ENCODE measurements around the gene SUN2. TPM values are rescaled to one million over a fixed set of nuclear protein-coding genes. Genes with fewer than 3 reads are reported as not detected.
"Not testable (repeated sequence)": the region's sequence is repeated elsewhere in the genome, so short reads cannot be mapped to it uniquely, and the experiment has no call there.

The SUN2 gene, protein sequence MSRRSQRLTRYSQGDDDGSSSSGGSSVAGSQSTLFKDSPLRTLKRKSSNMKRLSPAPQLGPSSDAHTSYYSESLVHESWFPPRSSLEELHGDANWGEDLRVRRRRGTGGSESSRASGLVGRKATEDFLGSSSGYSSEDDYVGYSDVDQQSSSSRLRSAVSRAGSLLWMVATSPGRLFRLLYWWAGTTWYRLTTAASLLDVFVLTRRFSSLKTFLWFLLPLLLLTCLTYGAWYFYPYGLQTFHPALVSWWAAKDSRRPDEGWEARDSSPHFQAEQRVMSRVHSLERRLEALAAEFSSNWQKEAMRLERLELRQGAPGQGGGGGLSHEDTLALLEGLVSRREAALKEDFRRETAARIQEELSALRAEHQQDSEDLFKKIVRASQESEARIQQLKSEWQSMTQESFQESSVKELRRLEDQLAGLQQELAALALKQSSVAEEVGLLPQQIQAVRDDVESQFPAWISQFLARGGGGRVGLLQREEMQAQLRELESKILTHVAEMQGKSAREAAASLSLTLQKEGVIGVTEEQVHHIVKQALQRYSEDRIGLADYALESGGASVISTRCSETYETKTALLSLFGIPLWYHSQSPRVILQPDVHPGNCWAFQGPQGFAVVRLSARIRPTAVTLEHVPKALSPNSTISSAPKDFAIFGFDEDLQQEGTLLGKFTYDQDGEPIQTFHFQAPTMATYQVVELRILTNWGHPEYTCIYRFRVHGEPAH
- 42.1 TPM for polyA plus RNA-seq (2012; ENCODE audit: low read depth, missing spikeins)

DNA sequence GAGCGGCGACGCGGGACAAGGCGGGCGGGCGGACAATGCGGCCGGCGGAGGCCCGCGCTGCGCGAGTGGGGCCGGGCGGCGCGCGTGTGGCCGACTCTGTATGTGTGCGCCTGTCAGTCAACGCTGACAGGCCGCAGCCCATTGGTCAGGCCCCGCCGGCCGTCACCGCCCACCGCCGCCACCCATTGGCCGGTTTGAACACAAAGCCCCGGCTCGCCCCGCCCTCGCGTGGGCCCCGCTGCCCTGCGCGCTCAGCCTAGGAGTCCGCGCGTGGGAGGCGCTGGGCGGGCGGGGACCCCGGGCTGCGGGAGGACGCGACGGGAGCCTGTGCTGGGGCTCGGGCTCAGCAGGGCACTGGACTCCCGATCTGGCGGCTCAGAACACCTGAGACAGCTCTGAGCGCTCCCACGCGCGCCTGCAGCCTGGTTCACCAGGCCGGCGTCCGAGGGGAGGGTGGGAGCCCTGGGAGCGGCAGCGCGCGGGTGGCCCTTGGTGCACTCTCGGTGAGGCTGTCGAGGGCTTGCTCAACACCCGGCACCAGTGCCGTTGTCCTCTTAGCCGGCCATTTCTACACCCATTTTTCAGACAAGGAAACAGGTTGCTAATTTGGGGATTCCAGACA lies at the start of gene SUN2:
Gene SUN2 (minus strand): TSS at position 88 of the 622 bp plus-strand sequence. CDS start 3,370 bp downstream, outside the sequence.
- FAIRE-seq (peak; percentile 100), DNase-seq (ENCODE audit: insufficient read length, low spot score) (peak; percentile 97)
- TF ChIP-seq POLR2A (IDR thresholded peaks at IDR 0.05; ENCODE audit: low read depth, low read length) (peak; percentile 52; the same call in 1 of the 2 replicates), SPI1 (IDR thresholded peaks at IDR 0.05; ENCODE audit: low read depth, low read length) (no peak)

DNA sequence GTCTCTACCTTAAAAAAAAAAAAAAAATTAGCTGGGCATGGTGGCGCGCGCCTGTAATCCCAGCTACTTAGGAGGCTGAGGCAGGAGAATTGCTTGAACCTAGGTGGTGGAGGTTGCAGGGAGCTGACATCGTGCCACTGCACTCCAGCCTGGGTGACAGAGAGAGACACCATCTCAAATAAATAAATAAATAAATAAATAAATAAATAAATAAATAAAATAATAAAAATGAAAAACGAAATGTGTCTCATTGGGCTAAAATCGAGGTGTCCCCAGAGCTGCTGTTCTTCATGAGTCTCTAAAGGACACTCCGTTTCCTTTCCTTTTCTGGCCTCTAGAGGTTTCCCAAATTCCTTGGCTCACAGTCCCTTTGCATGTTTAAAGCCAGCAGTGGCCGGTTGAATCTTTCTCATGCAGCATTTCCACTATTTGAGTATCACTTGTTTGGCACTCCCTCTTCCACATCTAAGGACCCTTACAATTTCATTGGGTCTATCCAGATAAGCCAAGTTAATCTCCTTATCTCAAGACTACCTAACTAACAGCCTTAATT lies 49.3 kb upstream of the SUN2 start:
- FAIRE-seq; DNase-seq (ENCODE audit: insufficient read length, low spot score): not testable (repeated sequence)

DNA sequence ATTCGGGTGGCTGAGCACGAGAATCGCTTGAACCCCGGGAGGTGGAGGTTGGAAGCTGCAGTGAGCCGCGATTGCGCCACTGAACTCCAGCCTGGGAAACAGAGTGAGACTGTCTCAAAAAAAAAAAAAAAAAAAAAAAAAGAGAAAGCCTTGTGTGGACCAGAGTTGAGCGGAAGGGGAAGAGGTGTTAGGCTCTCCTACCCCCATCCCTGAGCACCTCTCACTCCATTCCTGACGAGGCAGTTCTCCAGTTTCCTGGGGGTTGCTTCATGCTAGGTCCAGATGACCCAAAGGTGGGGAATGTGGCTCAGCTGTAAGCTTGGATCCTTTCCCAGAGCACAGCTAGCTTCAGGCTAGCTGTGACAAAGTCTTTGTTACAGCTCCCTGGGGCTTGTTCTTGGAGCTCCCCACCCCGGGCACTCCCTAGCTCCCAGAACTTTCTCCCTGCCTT lies 46.9 kb upstream of the SUN2 start:
- TF ChIP-seq TAF1 (IDR thresholded peaks at IDR 0.05; ENCODE audit: low read depth, low read length): no peak
- no peak for TF ChIP-seq POU2F2 (IDR thresholded peaks at IDR 0.05; ENCODE audit: low read depth, low read length)
- no peak for TF ChIP-seq SPI1 (IDR thresholded peaks at IDR 0.05; ENCODE audit: low read depth, low read length)
- no peak for TF ChIP-seq POLR2AphosphoS5 (IDR thresholded peaks at IDR 0.05; ENCODE audit: low read depth, low read length)
- TF ChIP-seq POLR2A (IDR thresholded peaks at IDR 0.05; ENCODE audit: low read depth, low read length): no peak
- DNase-seq (ENCODE audit: insufficient read length, low spot score) (no peak), FAIRE-seq (no peak)

DNA sequence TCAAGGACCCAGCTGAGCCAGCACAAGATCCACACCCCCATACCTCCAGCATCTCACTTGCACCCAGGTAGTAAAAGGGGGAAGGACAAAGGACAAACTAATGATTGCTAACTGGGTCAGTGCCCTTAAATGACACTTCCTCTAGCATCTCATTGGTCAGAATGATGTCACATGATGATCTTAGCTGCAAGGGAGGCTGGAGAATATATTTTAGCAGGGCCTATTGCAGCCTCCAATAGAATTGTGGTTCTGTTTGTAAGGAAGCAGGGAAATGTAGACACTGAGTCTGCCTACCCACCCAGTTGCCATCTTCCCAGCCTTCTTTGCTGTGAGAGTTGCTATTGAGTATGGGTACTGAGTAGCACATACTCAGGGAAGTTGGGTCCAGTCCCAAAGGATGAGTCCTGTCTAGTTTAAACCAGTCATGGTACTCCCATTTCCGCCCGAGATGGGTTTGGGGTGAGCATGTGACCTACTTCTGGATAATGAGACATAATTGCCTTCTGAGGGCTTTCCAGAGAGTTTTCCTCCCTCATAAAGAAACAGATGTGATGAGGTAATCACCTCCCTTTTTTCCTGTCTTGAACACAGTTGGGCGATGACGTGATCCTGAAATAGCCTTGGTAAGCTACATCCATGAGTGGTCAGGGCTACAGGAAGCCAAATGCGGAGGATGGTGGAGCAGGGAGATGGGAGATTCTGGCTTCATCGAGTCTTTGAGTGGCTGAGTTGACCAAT lies 43.6 kb upstream of the SUN2 start:
- no peak for DNase-seq (ENCODE audit: insufficient read length, low spot score)
- FAIRE-seq: no peak
- no peak for TF ChIP-seq SPI1 (IDR thresholded peaks at IDR 0.05; ENCODE audit: low read depth, low read length)
- no peak for TF ChIP-seq PAX5 (IDR thresholded peaks at IDR 0.05; ENCODE audit: insufficient read depth, low read length, severe bottlenecking)
- TF ChIP-seq POLR2AphosphoS5 (IDR thresholded peaks at IDR 0.05; ENCODE audit: low read depth, low read length): no peak
- TF ChIP-seq TAF1 (IDR thresholded peaks at IDR 0.05; ENCODE audit: low read depth, low read length): no peak
- no peak for TF ChIP-seq POU2F2 (IDR thresholded peaks at IDR 0.05; ENCODE audit: low read depth, low read length)
- no peak for TF ChIP-seq POLR2A (IDR thresholded peaks at IDR 0.05; ENCODE audit: low read depth, low read length)

DNA sequence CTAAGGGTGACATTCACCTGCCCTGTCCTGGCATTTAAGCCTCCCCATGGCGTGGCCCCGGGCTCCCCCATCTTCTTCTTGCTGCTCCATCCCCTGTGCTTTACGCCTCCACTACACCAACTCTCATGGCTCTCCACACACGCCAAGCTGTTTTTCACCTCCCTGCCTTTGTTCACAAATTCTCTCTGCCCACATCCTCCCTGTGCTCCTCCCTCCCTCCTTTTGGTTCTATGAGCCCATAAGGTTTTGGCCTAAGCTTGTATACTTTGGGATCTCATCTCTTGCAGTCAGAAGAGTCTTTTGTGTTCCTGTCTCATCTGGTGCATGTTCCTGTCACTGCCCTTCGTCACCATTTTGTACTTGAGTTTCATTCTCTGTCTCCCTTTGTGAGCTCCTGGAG lies 42.7 kb upstream of the SUN2 start:
- DNase-seq (ENCODE audit: insufficient read length, low spot score) (no peak), FAIRE-seq (no peak)
- TF ChIP-seq SPI1 (IDR thresholded peaks at IDR 0.05; ENCODE audit: low read depth, low read length) (no peak), PAX5 (IDR thresholded peaks at IDR 0.05; ENCODE audit: insufficient read depth, low read length, severe bottlenecking) (no peak), TAF1 (IDR thresholded peaks at IDR 0.05; ENCODE audit: low read depth, low read length) (no peak), POU2F2 (IDR thresholded peaks at IDR 0.05; ENCODE audit: low read depth, low read length) (no peak), POLR2AphosphoS5 (IDR thresholded peaks at IDR 0.05; ENCODE audit: low read depth, low read length) (no peak), POLR2A (IDR thresholded peaks at IDR 0.05; ENCODE audit: low read depth, low read length) (no peak)

DNA sequence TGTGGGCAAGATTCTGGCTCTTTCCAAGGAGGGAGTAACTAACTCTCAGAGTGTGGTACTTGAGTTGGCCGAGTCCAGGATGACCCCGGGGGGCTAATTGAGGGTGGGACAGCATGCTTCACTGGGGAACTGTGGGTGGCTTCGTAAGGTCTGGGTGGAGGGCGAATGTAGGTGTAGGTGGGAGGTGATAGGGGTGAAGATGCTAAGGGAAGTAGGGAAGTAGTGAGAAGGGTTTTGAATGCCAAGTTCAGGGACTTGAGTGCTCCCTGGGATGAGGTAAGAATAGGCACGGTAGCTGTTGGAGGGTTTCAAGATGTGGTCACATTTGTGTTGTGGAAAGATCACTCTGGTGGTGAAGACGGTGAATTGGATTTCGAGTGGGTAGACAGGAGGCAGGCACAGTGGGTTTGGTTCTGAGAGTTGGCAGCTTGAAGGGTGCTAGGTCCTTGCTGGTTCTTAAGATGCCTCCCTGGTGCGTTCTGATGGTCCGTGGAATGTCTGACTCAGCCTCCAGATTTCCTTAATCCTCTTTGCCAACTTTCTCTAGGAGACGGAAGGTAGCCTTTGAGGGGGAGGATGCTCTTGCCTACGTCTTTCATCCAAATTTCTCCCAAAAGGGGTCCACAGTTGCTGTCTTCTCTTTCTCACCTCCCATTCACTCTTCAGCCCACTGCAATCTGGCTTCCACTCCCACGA lies 40.6 kb upstream of the SUN2 start:
- TF ChIP-seq POLR2A (IDR thresholded peaks at IDR 0.05; ENCODE audit: low read depth, low read length) (no peak), POU2F2 (IDR thresholded peaks at IDR 0.05; ENCODE audit: low read depth, low read length) (no peak), POLR2AphosphoS5 (IDR thresholded peaks at IDR 0.05; ENCODE audit: low read depth, low read length) (no peak), PAX5 (IDR thresholded peaks at IDR 0.05; ENCODE audit: insufficient read depth, low read length, severe bottlenecking) (no peak)
- DNase-seq (ENCODE audit: insufficient read length, low spot score) (no peak), FAIRE-seq (no peak)

DNA sequence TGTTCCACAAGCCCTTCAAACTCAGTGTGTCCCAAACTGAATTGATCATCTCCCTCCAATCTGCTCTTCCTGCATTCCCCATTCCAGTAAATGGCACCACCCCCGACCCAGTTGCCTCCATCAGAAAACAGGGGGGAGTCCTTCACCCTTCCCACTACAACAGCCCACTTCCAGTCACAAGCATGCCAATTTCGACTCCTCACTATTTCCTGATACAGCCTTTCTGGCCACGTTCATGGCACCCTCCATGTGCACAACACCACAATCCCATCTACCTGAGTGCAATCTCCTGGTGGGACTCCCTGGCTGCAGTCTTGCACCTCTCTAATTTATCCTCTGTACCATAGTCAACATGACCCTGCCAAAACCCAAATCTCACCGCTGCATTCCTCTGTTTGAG lies 39.8 kb upstream of the SUN2 start:
- DNase-seq (ENCODE audit: insufficient read length, low spot score) (no peak), FAIRE-seq (no peak)
- TF ChIP-seq PAX5 (IDR thresholded peaks at IDR 0.05; ENCODE audit: insufficient read depth, low read length, severe bottlenecking) (no peak), POU2F2 (IDR thresholded peaks at IDR 0.05; ENCODE audit: low read depth, low read length) (no peak), TAF1 (IDR thresholded peaks at IDR 0.05; ENCODE audit: low read depth, low read length) (no peak), POLR2AphosphoS5 (IDR thresholded peaks at IDR 0.05; ENCODE audit: low read depth, low read length) (no peak), SPI1 (IDR thresholded peaks at IDR 0.05; ENCODE audit: low read depth, low read length) (no peak), POLR2A (IDR thresholded peaks at IDR 0.05; ENCODE audit: low read depth, low read length) (no peak)

DNA sequence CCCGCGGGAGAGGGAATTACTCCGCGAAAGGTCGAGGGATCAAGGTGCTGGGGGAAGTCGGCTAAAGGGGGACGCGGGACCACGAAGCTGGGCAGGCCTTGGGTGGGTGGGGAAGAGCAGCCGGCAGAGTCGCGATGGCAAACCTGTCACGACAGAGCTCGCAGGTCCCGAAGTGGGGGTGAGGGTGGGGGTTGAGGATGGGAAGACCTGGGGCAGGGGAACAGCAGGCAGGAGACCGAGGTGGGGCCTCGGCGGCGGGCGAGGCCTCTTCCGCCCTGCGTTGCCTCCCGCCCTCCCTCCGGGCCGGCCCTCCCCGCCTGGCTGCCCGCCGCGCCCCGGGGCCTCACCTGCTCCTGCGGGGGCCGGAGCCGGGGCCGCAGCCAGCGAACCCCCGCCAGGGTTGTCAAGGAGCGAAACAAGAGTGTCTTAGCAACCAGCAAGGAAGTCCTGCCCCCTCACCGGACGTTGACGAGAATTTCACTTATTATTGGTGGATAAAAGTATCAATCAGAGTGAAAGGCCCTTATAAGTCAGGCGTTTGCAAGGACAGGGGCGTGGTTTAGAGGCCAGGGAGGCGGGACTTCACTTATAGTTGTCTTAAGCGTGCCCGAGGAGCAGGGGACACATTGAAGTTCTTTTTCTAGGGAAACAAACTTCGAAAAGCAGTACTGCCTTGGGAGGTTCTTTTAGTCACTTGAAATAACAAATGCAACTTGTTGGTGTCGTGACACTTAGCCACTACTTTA lies 38.1 kb upstream of the SUN2 start, which contains the start of gene DNAL4:
Gene DNAL4 (minus strand): TSS at position 423 of the 746 bp plus-strand sequence. CDS start 11,412 bp downstream, outside the sequence.
- TF ChIP-seq POLR2A (IDR thresholded peaks at IDR 0.05; ENCODE audit: low read depth, low read length): peak; percentile 63; the same call in 1 of the 2 replicates
- no peak for TF ChIP-seq PAX5 (IDR thresholded peaks at IDR 0.05; ENCODE audit: insufficient read depth, low read length, severe bottlenecking)
- TF ChIP-seq SPI1 (IDR thresholded peaks at IDR 0.05; ENCODE audit: low read depth, low read length): peak; percentile 55
- TF ChIP-seq POLR2AphosphoS5 (IDR thresholded peaks at IDR 0.05; ENCODE audit: low read depth, low read length): no peak
- TF ChIP-seq POU2F2 (IDR thresholded peaks at IDR 0.05; ENCODE audit: low read depth, low read length): no peak
- no peak for TF ChIP-seq TAF1 (IDR thresholded peaks at IDR 0.05; ENCODE audit: low read depth, low read length)
- DNase-seq (ENCODE audit: insufficient read length, low spot score) (peak; percentile 88), FAIRE-seq (peak; percentile 95)

Measured in GM12891 (cell line).